Right atrium auricular region (tissue), 2 donors: ENCODE measurements around the gene RAET1E. TPM values are rescaled to one million over a fixed set of nuclear protein-coding genes. Genes with fewer than 3 reads are reported as not detected.
A peak's percentile ranks its signal among the peaks of the same experiment; 100 is the strongest.
"Not testable (repeated sequence)": the region's sequence is repeated elsewhere in the genome, so short reads cannot be mapped to it uniquely, and the experiment has no call there.

Source experiments
- DNase-seq: peaks from one replicate; pipeline ENCODE4 v3.0.0-alpha.2; 2019; ENCODE audit warnings: low spot score
- H3K27ac ChIP-seq, 2 donors: fragments of 200-600 bp; sonication (generic); 1 replicate in 1 of 2; 2 replicates in 1 of 2; pipeline ENCODE4 v1.5.1; 2016 to 2019
- H3K27me3 ChIP-seq, 2 donors: fragments of 200-600 bp; sonication (generic); one replicate each; pipeline versions ENCODE4 v1.5.1 to v1.6.0; 2017 to 2019
- H3K36me3 ChIP-seq: fragments of 200-600 bp; sonication (generic); one replicate; pipeline ENCODE4 v1.5.1; 2016
- H3K4me1 ChIP-seq, 2 donors: fragments of 200-600 bp; sonication (generic); one replicate each; pipeline versions ENCODE4 v1.5.1 to v1.6.0; 2017 to 2019
- H3K4me3 ChIP-seq, 2 donors: fragments of 200-600 bp; sonication (generic); 1 replicate in 1 of 2; 2 replicates in 1 of 2; pipeline ENCODE4 v1.5.1; 2017 to 2019; ENCODE audit warnings: mild to moderate bottlenecking in 1 of 2, moderate library complexity in 1 of 2
- H3K9me3 ChIP-seq, 2 donors: fragments of 200-600 bp; sonication (generic); one replicate each; pipeline ENCODE4 v1.5.1; 2019
- CTCF ChIP-seq, 2 donors: fragments of 200-600 bp; sonication (generic); IDR thresholded peaks; one replicate each; pipeline ENCODE4 v1.5.1; 2019; ENCODE audit warnings: antibody characterized with exemption in 2 of 2
- total RNA-seq, 2 donors: library from RNA; depleted of rRNA; stranded (reverse); fragments of >200 nt; gene quantifications; one replicate each; pipeline ENCODE4 v1.1.0, GENCODE V29; 2016

The RAET1E gene
- total RNA-seq, 2 donors from 2014 or later = 0.52 to 4.3 TPM

GRCh38 chr6:149910721-149911151 is 12.8 kb upstream of the RAET1E start:
- Histone ChIP-seq H3K27me3 (no peaks in the 10 kb centered on the region), H3K36me3 (no peaks in the 10 kb centered on the region), H3K27ac (no peak overlapping the region), H3K9me3 (no peaks in the 10 kb centered on the region), H3K4me1 (no peaks in the 10 kb centered on the region), H3K4me3 (no peak overlapping the region)
- TF ChIP-seq CTCF (IDR thresholded peaks at IDR 0.05) = no peak
- DNase-seq = peak; percentile 38

GRCh38 chr6:149909701-149910470 is 12.0 kb upstream of the RAET1E start:
- TF ChIP-seq CTCF (IDR thresholded peaks at IDR 0.05) = no peak
- H3K36me3 ChIP-seq = no peaks in the 10 kb centered on the region
- peaks cover 0 to 3% of the 10 kb centered on the region in 2 donors for H3K4me1 ChIP-seq
- no peak overlapping the region for H3K4me3 ChIP-seq
- H3K27ac ChIP-seq = no peak overlapping the region
- no peak for DNase-seq
- no peaks in the 10 kb centered on the region for H3K9me3 ChIP-seq
- no peaks in the 10 kb centered on the region for H3K27me3 ChIP-seq

GRCh38 chr6:149908480-149908879 is 10.6 kb upstream of the RAET1E start:
- H3K27me3 ChIP-seq, H3K4me1 ChIP-seq, DNase-seq, H3K9me3 ChIP-seq, H3K27ac ChIP-seq, H3K36me3 ChIP-seq, H3K4me3 ChIP-seq: not testable (repeated sequence)

- Histone ChIP-seq H3K4me3 (no peak overlapping the region), H3K36me3 (no peaks in the 10 kb centered on the region), H3K9me3 (no peaks in the 10 kb centered on the region), H3K4me1 (peaks cover 0 to 5% of the 10 kb centered on the region in 2 donors), H3K27me3 (no peaks in the 10 kb centered on the region), H3K27ac (no peak overlapping the region)
- no peak for DNase-seq
- TF ChIP-seq CTCF (IDR thresholded peaks at IDR 0.05) = no peak
These were observed 9.4 kb upstream of the RAET1E start for GRCh38 chr6:149907317-149907716.

GRCh38 chr6:149906405-149906804 is 8.5 kb upstream of the RAET1E start:
- H3K27me3 ChIP-seq = no peaks in the 10 kb centered on the region
- H3K4me1 ChIP-seq = peaks cover 0 to 5% of the 10 kb centered on the region in 2 donors
- H3K9me3 ChIP-seq = no peaks in the 10 kb centered on the region
- TF ChIP-seq CTCF (IDR thresholded peaks at IDR 0.05) = no peak
- H3K4me3 ChIP-seq = no peak overlapping the region
- no peak overlapping the region for H3K27ac ChIP-seq
- DNase-seq = no peak
- no peaks in the 10 kb centered on the region for H3K36me3 ChIP-seq

- peak; percentile 40 for DNase-seq
- H3K9me3 ChIP-seq = no peaks in the 10 kb centered on the region
- no peak for TF ChIP-seq CTCF (IDR thresholded peaks at IDR 0.05)
- H3K36me3 ChIP-seq = no peaks in the 10 kb centered on the region
- peaks cover 0 to 9% of the 10 kb centered on the region in 2 donors for H3K4me1 ChIP-seq
- no peaks in the 10 kb centered on the region for H3K27me3 ChIP-seq
- H3K4me3 ChIP-seq = no peak overlapping the region
- no peak overlapping the region for H3K27ac ChIP-seq
These were observed 8.0 kb upstream of the RAET1E start for GRCh38 chr6:149905911-149906371.
